Measurements from ENCODE around the gene ARHGEF18. TPM values are rescaled to one million over a fixed set of nuclear protein-coding genes. Genes with fewer than 3 reads are reported as not detected.

Gene ARHGEF18
- total and polyA plus RNA-seq, 2 donors (not counting 3 experiments of a cell fraction or from before 2014, with no cell fraction given) = 12.1 to 30.7 TPM

DNA sequence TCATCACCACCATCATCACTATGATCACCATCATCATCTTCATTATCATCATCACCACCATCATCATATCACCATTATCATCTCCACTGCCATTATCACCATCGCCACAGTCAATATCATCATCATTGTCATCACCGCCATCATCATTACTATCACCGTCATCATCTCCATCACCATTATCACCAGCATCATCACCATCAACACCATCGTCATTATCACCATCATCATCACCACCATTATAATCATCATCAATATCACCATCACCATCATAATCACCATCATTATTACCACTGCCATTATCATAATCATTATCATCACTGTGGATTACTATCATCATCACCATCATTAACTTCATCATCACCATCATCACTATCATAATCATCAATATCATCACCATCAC, 17.3 kb upstream of the ARHGEF18 start:
- no peaks in the 10 kb centered on the region for H3K79me2 ChIP-seq (ENCODE audit: control insufficient read depth, insufficient read depth, low read length)
- BruUV-seq (replicated peaks) = no TSS peak
- H3K9me3 ChIP-seq (replicated peaks; ENCODE audit: control insufficient read depth, insufficient read depth, low read length) = no peaks in the 10 kb centered on the region
- H3K4me2 ChIP-seq (ENCODE audit: insufficient read depth, low read length) = no peak overlapping the region
- no peaks in the 10 kb centered on the region for H3K27me3 ChIP-seq (ENCODE audit: control insufficient read depth in 2 of 2, insufficient read depth in 2 of 2, low read length in 2 of 2)
- H3K4me3 ChIP-seq (replicated peaks in 1 of 3; ENCODE audit: insufficient read depth in 1 of 3, low read depth in 1 of 3, low read length in 3 of 3) = no peak overlapping the region
- H3K36me3 ChIP-seq (ENCODE audit: control insufficient read depth in 2 of 2, extremely low read depth in 1 of 2, insufficient read depth in 2 of 2, low read length in 2 of 2) = no peaks in the 10 kb centered on the region
- intact Hi-C loops (cut with micrococcal nuclease) = no loop called here
- H3K27ac ChIP-seq (ENCODE audit: insufficient read depth, low read depth, low read length) = no peak overlapping the region
- DNase-seq (ENCODE audit: low read depth, low spot score) (no peak), FAIRE-seq (no peak)
- no peaks in the 10 kb centered on the region for H3K9me1 ChIP-seq (replicated peaks; ENCODE audit: control insufficient read depth, extremely low read depth, insufficient read depth, low read length)
- no peaks in the 10 kb centered on the region for H3K4me1 ChIP-seq (ENCODE audit: control insufficient read depth, extremely low read depth, insufficient read depth, low read length)
- ChIA-PET CTCF (no interaction called here), POLR2A (no interaction called here)
- H4K20me1 ChIP-seq (replicated peaks; ENCODE audit: control insufficient read depth, extremely low read depth, insufficient read depth, low read length) = no peaks in the 10 kb centered on the region
- H3K9ac ChIP-seq (replicated peaks; ENCODE audit: extremely low read depth, insufficient read depth, low read length) = no peak overlapping the region
- TF ChIP-seq POLR2A (IDR thresholded peaks at IDR 0.05; ENCODE audit: low read depth, low read length) (no peak), FOS (IDR thresholded peaks at IDR 0.05; ENCODE audit: borderline replicate concordance, insufficient read depth, low read length) (no peak), EZH2 (IDR thresholded peaks at IDR 0.05; ENCODE audit: borderline replicate concordance, low read depth, low read length, severe bottlenecking) (no peak)
- no peak overlapping the region for H2AFZ ChIP-seq (ENCODE audit: low read depth, low read length)
- dilution Hi-C loops (cut with MboI; ENCODE audit: extremely low pct_ligation_motif_present, low sequenced_read_pairs) = no loop called here

DNA sequence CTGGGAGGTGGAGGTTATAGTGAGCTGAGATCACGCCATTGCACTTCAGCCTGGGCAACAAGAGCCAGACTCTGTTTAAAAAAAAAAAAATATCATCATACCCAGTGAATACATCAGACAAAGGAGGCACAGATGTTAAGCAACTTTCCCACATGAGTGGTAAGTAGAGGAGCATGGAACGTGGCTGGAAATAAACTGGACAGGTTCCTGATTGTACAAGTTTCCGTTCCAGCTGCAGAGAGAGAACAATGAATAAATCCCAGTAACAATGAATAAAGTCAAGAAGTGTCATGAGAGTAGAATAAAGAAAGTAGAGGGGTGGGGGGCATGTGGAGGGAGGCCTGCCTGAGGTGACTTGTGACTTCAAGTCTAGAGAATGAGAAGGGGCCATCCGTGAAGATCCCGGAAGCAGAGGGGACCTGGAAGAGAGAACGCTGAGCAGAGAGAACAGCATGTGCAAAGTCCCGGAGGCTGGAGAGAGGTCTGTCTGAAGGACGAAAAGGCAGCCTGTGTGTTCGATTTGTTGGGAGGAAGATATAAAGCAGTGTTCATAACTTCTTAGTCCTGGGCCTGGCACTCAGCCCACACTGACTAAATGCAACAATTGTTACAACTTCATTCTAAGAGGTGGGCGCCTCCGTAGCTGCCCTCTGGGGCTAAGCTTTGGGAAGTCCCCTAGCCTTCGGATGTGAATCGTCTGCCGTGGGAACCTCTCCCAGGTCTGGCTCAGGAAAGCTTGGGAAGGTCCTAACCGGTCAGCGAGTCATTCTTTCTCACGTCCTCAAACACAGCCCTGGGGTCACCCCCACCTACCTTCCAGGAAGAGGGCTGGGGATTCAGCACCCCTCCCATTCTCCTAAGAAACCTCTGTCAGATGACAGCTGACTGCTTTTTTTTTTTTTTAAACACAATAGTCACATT, 15.3 kb upstream of the ARHGEF18 start:
- intact Hi-C loops (cut with micrococcal nuclease) = no loop called here

More for the DNA sequence above, 15.3 kb upstream of the ARHGEF18 start:
- no peak overlapping the region for H3K4me2 ChIP-seq (ENCODE audit: insufficient read depth, low read length)
- H3K36me3 ChIP-seq (ENCODE audit: control insufficient read depth in 2 of 2, extremely low read depth in 1 of 2, insufficient read depth in 2 of 2, low read length in 2 of 2) = no peaks in the 10 kb centered on the region
- no peak overlapping the region for H3K9ac ChIP-seq (replicated peaks; ENCODE audit: extremely low read depth, insufficient read depth, low read length)
- no peaks in the 10 kb centered on the region for H3K27me3 ChIP-seq (ENCODE audit: control insufficient read depth in 2 of 2, insufficient read depth in 2 of 2, low read length in 2 of 2)
- H3K27ac ChIP-seq (ENCODE audit: insufficient read depth, low read depth, low read length) = peak overlapping the region; percentile 51
- H4K20me1 ChIP-seq (replicated peaks; ENCODE audit: control insufficient read depth, extremely low read depth, insufficient read depth, low read length) = no peaks in the 10 kb centered on the region
- DNase-seq (ENCODE audit: low read depth, low spot score) (peak; percentile 61), FAIRE-seq (no peak)
- H2AFZ ChIP-seq (ENCODE audit: low read depth, low read length) = no peak overlapping the region
- no TSS peak for BruUV-seq (replicated peaks)
- ChIA-PET POLR2A (no interaction called here), CTCF (interaction anchor here (1.0 to 1.2 kb wide), 2 partner anchors 185 to 231 kb away, joined by 3 to 4 read pairs; no protein-coding TSS in a partner anchor)
- no peaks in the 10 kb centered on the region for H3K9me1 ChIP-seq (replicated peaks; ENCODE audit: control insufficient read depth, extremely low read depth, insufficient read depth, low read length)
- no peaks in the 10 kb centered on the region for H3K79me2 ChIP-seq (ENCODE audit: control insufficient read depth, insufficient read depth, low read length)
- no peaks in the 10 kb centered on the region for H3K9me3 ChIP-seq (replicated peaks; ENCODE audit: control insufficient read depth, insufficient read depth, low read length)
- no peaks in the 10 kb centered on the region for H3K4me1 ChIP-seq (ENCODE audit: control insufficient read depth, extremely low read depth, insufficient read depth, low read length)
- TF ChIP-seq CTCF (IDR thresholded peaks at IDR 0.05; ENCODE audit: extremely low read depth in 1 of 2, insufficient read depth in 1 of 2, low read depth in 1 of 2, low read length in 2 of 2) (no peak), JUN (IDR thresholded peaks at IDR 0.05; ENCODE audit: borderline replicate concordance, insufficient read depth, insufficient read length, low read depth) (no peak), MYC (IDR thresholded peaks at IDR 0.05; ENCODE audit: low read depth, low read length) (no peak), GATA2 (IDR thresholded peaks at IDR 0.05; ENCODE audit: insufficient read depth, insufficient read length, low read depth, low read length) (no peak), EZH2 (IDR thresholded peaks at IDR 0.05; ENCODE audit: borderline replicate concordance, low read depth, low read length, severe bottlenecking) (no peak), POLR2A (IDR thresholded peaks at IDR 0.05; ENCODE audit: low read depth, low read length) (no peak), FOS (IDR thresholded peaks at IDR 0.05; ENCODE audit: borderline replicate concordance, insufficient read depth, low read length) (no peak), POLR2AphosphoS5 (IDR thresholded peaks at IDR 0.05; ENCODE audit: insufficient read depth, low read depth, low read length) (no peak)
- TF ChIP-seq, protein P1, sequence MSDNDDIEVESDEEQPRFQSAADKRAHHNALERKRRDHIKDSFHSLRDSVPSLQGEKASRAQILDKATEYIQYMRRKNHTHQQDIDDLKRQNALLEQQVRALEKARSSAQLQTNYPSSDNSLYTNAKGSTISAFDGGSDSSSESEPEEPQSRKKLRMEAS (IDR thresholded peaks at IDR 0.05; ENCODE audit: insufficient read depth, insufficient read length) = no peak
- dilution Hi-C loops (cut with MboI; ENCODE audit: extremely low pct_ligation_motif_present, low sequenced_read_pairs) = no loop called here
- H3K4me3 ChIP-seq (replicated peaks in 1 of 3; ENCODE audit: insufficient read depth in 1 of 3, low read depth in 1 of 3, low read length in 3 of 3) = no peak overlapping the region
